Glutamatergic neuron (in vitro differentiated cells): Measurements from ENCODE around the gene PTPRF. TPM values are rescaled to one million over a fixed set of nuclear protein-coding genes. Genes with fewer than 3 reads are reported as not detected.

ENCODE experiments used
- DNase-seq: peaks from one replicate; pipeline ENCODE4 v3.0.0; 2022
- H3K27ac Mint-ChIP-seq: one replicate; pipeline ENCODE4 v1.8.0; 2020; ENCODE audit warnings: mild to moderate bottlenecking, mixed read lengths, inconsistent platforms; ENCODE audit not compliant: unreplicated experiment
- H3K27me3 Mint-ChIP-seq: one replicate; pipeline ENCODE4 v1.8.0; 2020; ENCODE audit warnings: mild to moderate bottlenecking, moderate library complexity, mixed read lengths, inconsistent platforms; ENCODE audit not compliant: unreplicated experiment
- H3K36me3 Mint-ChIP-seq: one replicate; pipeline ENCODE4 v1.8.0; 2020; ENCODE audit warnings: mild to moderate bottlenecking, mixed read lengths, inconsistent platforms; ENCODE audit not compliant: unreplicated experiment
- H3K4me1 Mint-ChIP-seq: one replicate; pipeline ENCODE4 v1.8.0; 2020; ENCODE audit warnings: mild to moderate bottlenecking, low read depth, mixed read lengths, inconsistent platforms; ENCODE audit not compliant: unreplicated experiment
- H3K4me3 Mint-ChIP-seq: one replicate; pipeline ENCODE4 v1.8.0; 2020; ENCODE audit warnings: mild to moderate bottlenecking, mixed read lengths, inconsistent platforms; ENCODE audit not compliant: unreplicated experiment
- H3K9me3 Mint-ChIP-seq: one replicate; pipeline ENCODE4 v1.8.0; 2020; ENCODE audit warnings: mild to moderate bottlenecking, moderate library complexity, mixed read lengths, inconsistent platforms; ENCODE audit not compliant: unreplicated experiment
- total RNA-seq: library from RNA; stranded (reverse); fragmentation: NEBNext Ultra II Directional; extraction: Animal tissue kit (Norgen Biotek cat#: 25700); gene quantifications from one replicate; pipeline ENCODE4 v1.2.1, GENCODE V29; 2021; ENCODE audit not compliant: unreplicated experiment
- TF ChIP-seq, protein P1 (sequence below): fragments of 200-600 bp; sonication (generic); IDR thresholded peaks from one replicate; pipeline ENCODE4 v1.5.0; 2021; ENCODE audit not compliant: partially characterized antibody, unreplicated experiment

Gene PTPRF
- total RNA-seq, 1 donor from 2014 or later: 171 TPM

DNA sequence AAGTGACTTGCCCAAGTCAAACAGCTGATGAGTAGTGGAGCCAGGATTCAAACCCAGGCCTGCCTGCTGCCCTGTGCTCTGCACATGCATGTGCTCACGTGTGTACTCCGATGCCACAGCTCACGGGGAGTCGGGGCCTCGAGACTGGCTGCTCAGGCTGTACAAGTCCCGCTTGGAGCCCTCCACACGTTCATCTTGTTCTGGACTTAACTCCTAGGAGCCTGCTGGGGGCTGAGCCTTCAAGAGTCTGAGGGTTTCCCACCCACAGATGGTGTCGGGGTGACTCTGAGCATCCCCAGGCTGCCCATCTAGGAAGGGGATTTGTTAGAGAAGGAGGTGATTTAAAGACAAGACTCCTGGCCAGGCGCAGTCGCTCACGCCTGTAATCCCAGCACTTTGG lies 83.5 kb downstream of the PTPRF start:
- Mint-ChIP-seq H3K9me3 (peaks cover 7% of the 10 kb centered on the region), H3K4me1 (no peaks in the 10 kb centered on the region), H3K27ac (no peak overlapping the region), H3K27me3 (peaks cover 15% of the 10 kb centered on the region), H3K36me3 (peaks cover 7% of the 10 kb centered on the region), H3K4me3 (no peak overlapping the region)
- TF ChIP-seq, protein P1, sequence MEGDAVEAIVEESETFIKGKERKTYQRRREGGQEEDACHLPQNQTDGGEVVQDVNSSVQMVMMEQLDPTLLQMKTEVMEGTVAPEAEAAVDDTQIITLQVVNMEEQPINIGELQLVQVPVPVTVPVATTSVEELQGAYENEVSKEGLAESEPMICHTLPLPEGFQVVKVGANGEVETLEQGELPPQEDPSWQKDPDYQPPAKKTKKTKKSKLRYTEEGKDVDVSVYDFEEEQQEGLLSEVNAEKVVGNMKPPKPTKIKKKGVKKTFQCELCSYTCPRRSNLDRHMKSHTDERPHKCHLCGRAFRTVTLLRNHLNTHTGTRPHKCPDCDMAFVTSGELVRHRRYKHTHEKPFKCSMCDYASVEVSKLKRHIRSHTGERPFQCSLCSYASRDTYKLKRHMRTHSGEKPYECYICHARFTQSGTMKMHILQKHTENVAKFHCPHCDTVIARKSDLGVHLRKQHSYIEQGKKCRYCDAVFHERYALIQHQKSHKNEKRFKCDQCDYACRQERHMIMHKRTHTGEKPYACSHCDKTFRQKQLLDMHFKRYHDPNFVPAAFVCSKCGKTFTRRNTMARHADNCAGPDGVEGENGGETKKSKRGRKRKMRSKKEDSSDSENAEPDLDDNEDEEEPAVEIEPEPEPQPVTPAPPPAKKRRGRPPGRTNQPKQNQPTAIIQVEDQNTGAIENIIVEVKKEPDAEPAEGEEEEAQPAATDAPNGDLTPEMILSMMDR: no peak
- DNase-seq: no peak

DNA sequence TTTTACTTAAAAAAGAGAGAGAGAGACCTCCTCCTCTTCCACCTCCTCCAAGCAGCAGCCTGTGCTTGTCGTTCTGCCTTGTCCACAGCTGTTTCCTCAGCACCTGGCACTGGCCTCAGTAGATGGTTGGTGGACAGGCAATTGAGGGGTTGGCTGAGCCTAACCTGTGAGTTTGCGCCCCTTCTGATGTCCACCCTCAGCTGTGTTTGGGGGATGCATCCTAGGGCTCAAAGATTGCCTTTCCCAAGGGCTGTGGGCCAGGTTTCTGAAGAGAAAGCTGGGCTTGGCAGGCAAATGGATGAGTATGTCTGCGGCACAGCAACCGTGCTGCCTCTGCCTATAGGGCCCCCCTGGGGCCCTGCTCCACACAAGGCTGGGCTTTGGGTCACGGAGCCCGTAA lies 84.2 kb downstream of the PTPRF start:
- Mint-ChIP-seq H3K9me3 (peaks cover 7% of the 10 kb centered on the region), H3K36me3 (peaks cover 6% of the 10 kb centered on the region), H3K4me3 (no peak overlapping the region), H3K4me1 (no peaks in the 10 kb centered on the region), H3K27me3 (peaks cover 13% of the 10 kb centered on the region), H3K27ac (no peak overlapping the region)
- TF ChIP-seq, protein P1: no peak
- no peak for DNase-seq

DNA sequence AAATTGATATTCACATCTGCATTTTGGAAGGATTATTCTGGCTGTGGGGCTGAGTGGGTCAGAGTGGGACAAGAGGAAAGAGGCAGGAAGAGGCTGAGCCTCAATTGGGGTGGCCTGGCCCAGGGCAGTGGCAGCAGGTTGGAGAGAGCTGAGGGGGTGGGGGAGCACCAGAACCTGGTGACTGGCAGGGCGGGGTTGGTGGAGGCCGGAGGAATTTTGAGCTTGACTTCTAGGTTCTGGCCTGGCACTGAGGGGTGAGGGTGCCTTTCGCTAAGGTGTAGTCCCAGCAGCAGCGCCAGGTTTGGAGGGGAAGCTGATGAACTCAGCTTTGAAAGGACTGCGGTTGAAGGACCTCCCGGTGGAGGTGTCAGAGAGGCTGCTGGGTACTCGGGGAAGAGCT lies 85.7 kb downstream of the PTPRF start:
- Mint-ChIP-seq H3K36me3 (peaks cover 4% of the 10 kb centered on the region), H3K27ac (no peak overlapping the region)
- TF ChIP-seq, protein P1: no peak

DNA sequence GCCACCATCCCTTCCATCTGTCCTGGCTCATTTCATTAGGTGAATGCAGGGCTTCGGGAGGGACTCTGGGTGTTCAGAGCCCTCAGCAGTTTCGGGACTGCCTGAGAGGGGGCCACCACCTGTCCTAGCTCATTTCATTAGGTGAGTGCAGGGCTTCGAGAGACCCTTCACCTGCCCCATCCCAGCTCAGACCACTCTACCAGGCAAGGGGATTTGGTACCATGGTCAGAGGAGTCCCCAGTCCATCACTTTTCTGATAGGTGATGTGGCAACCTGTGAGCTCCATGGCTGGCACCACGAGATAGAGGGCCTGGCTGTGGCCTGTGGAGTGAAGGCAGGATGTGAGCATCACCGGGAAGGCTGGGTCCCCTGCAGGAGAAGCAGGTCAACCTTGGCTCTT lies 86.3 kb downstream of the PTPRF start:
- H3K36me3 Mint-ChIP-seq: peaks cover 4% of the 10 kb centered on the region
- H3K4me3 Mint-ChIP-seq: no peak overlapping the region

More for the DNA sequence above, 85.7 kb downstream of the PTPRF start:
- no peaks in the 10 kb centered on the region for H3K4me1 Mint-ChIP-seq
- H3K27me3 Mint-ChIP-seq: peaks cover 11% of the 10 kb centered on the region
- no peak overlapping the region for H3K4me3 Mint-ChIP-seq
- no peak for DNase-seq
- peaks cover 5% of the 10 kb centered on the region for H3K9me3 Mint-ChIP-seq

DNA sequence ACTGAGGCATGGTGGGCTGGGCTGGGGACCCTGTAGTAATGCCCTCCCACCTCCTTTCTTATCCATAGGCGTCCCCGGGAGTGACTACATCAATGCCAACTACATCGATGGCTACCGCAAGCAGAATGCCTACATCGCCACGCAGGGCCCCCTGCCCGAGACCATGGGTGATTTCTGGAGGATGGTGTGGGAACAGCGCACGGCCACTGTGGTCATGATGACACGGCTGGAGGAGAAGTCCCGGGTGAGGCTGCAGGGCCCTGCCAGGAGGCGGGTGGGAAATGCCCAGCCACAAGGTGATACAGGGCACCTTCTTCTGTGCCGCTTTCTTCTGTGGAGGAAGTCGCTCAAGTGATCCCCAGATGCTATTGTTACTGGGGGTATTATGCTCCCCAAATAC lies 87.0 kb downstream of the PTPRF start:
- peaks cover 7% of the 10 kb centered on the region for H3K27me3 Mint-ChIP-seq
- H3K4me3 Mint-ChIP-seq: no peak overlapping the region
- no peak for DNase-seq
- H3K9me3 Mint-ChIP-seq: peaks cover 3% of the 10 kb centered on the region
- H3K36me3 Mint-ChIP-seq: peaks cover 4% of the 10 kb centered on the region
- TF ChIP-seq, protein P1: no peak
- H3K27ac Mint-ChIP-seq: no peak overlapping the region
- peaks cover 1% of the 10 kb centered on the region for H3K4me1 Mint-ChIP-seq

More for the DNA sequence above, 86.3 kb downstream of the PTPRF start:
- Mint-ChIP-seq H3K27me3 (peaks cover 9% of the 10 kb centered on the region), H3K4me1 (peaks cover 1% of the 10 kb centered on the region), H3K9me3 (peaks cover 5% of the 10 kb centered on the region), H3K27ac (no peak overlapping the region)
- no peak for DNase-seq
- TF ChIP-seq, protein P1: no peak
